ENCODE results near the gene SPDL1.

SPDL1 gene

GRCh38 chr5:169583424-169584220 lies at the start of gene SPDL1:
Gene SPDL1 (plus strand): TSS chr5:169583773. CDS start chr5:169588417, 4,644 bp downstream.
- DNase-seq, result peak; percentile 92 to 93

GRCh38 chr5:169534311-169534880 lies 49.2 kb upstream of the SPDL1 start:
- no peak for DNase-seq

- no peak for DNase-seq
Observed at GRCh38 chr5:169534939-169535338, 48.6 kb upstream of the SPDL1 start.

GRCh38 chr5:169538944-169539343 lies 44.6 kb upstream of the SPDL1 start:
- DNase-seq, result no peak

- no peak for DNase-seq
Observed at GRCh38 chr5:169542811-169543210, 40.8 kb upstream of the SPDL1 start.

- no peak for DNase-seq
Observed at GRCh38 chr5:169544264-169544950, 39.2 kb upstream of the SPDL1 start.

- no peak for DNase-seq
Observed at GRCh38 chr5:169545762-169546161, 37.8 kb upstream of the SPDL1 start.

- DNase-seq, result no peak
Observed at GRCh38 chr5:169546346-169546745, 37.2 kb upstream of the SPDL1 start.

GRCh38 chr5:169547508-169547907 lies 36.1 kb upstream of the SPDL1 start:
- no peak for DNase-seq

- DNase-seq, result no peak
Observed at GRCh38 chr5:169548315-169548714, 35.3 kb upstream of the SPDL1 start.

- DNase-seq, result no peak
Observed at GRCh38 chr5:169549453-169550100, 34.0 kb upstream of the SPDL1 start.

- no peak for DNase-seq
Observed at GRCh38 chr5:169550227-169550626, 33.3 kb upstream of the SPDL1 start.

GRCh38 chr5:169551146-169551545 lies 32.4 kb upstream of the SPDL1 start:
- DNase-seq, result no peak

GRCh38 chr5:169551696-169552095 lies 31.9 kb upstream of the SPDL1 start:
- DNase-seq, result no peak

GRCh38 chr5:169554251-169554650 lies 29.3 kb upstream of the SPDL1 start:
- no peak for DNase-seq

GRCh38 chr5:169557838-169558237 lies 25.7 kb upstream of the SPDL1 start:
- no peak for DNase-seq

- DNase-seq, result no peak
Observed at GRCh38 chr5:169561893-169562292, 21.7 kb upstream of the SPDL1 start.

- no peak for DNase-seq
Observed at GRCh38 chr5:169563369-169563768, 20.2 kb upstream of the SPDL1 start.

- no peak for DNase-seq
Observed at GRCh38 chr5:169566202-169566601, 17.4 kb upstream of the SPDL1 start.

GRCh38 chr5:169567079-169567478 lies 16.5 kb upstream of the SPDL1 start:
- DNase-seq, result no peak

GRCh38 chr5:169569513-169569912 lies 14.1 kb upstream of the SPDL1 start:
- no peak for DNase-seq

GRCh38 chr5:169571355-169571754 lies 12.2 kb upstream of the SPDL1 start:
- DNase-seq, result no peak

- DNase-seq, result no peak
Observed at GRCh38 chr5:169574134-169574646, 9.4 kb upstream of the SPDL1 start.
